ENCODE measurements around the gene SLC25A19.

Gene SLC25A19

DNA sequence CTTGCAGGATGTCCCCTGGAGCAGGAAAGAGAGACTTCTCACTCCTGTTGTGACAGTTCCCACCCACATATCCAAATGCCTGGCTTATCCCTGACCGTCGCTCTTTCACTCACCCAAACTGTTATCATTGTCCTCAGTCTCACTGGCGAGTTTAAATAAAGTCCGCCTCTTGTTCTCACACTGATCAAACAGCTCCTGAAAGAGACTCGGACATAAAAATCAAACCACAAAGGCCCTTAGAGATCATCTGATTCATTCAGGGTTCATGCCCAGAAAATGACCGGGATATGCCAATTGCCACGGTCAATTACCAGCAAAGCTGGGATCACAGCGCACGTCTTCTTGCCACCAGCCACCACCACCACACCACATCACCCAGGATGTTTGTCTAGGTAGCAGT, 47.7 kb downstream of the SLC25A19 start:
- no peak for DNase-seq (ENCODE audit: low spot score)

DNA sequence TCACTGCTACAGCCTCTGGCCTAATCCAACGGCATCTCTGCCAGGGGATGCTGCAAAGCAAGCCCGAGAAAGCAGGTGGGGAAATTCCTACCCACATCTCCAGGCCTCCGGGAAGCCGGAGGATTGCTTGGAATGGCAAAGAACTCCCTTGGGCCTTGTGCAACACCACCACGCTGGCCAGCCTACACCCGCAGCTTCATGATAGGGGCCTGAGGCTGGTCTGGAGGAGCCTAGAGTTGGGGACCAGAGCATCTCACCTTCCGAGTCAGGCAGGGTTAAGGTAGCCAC, 48.1 kb downstream of the SLC25A19 start:
- no peak for DNase-seq (ENCODE audit: low spot score)

- peak; percentile 90 for DNase-seq (ENCODE audit: low spot score)
Observed at GRCh38 chr17:75240394-75241142, 48.7 kb downstream of the SLC25A19 start.

DNA sequence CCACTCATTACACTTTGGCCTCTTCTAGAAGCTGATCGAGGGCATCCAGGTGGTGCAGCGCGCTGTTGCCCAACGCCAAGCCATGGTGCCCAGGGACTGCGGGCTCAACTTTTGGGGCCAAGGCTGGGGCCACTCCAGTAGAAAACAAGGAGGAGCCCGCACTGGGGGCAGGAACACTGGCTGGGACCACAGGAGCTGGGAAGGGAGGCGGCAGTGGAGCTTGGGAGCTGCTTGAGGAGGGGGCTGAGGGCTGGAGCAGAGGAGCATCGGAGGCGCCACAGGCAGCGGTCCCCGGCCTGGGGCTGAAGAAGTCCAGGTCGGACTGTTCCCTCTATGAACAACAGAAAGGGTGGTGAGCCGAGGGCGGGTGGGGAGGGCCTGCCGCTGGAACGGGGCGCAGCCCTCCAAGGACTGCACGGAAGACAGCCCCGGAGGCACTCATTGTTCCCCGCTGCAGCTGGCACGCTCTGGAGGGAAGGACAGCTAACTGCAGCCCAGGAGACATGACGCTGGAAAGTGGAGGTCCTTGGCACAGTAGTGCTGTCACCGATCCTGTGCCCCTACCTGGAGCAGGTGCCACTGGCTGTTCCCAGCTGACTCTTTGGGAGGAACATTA, 49.3 kb downstream of the SLC25A19 start:
- no peak for DNase-seq (ENCODE audit: low spot score)

GRCh38 chr17:75239214-75239613, 50.0 kb downstream of the SLC25A19 start:
- no peak for DNase-seq (ENCODE audit: low spot score)

- DNase-seq (ENCODE audit: low spot score): peak; percentile 92
Observed at GRCh38 chr17:75238684-75239191, 50.5 kb downstream of the SLC25A19 start.

- no peak for DNase-seq (ENCODE audit: low spot score)
Observed at GRCh38 chr17:75238020-75238580, 51.1 kb downstream of the SLC25A19 start.

- no peak for DNase-seq (ENCODE audit: low spot score)
Observed at GRCh38 chr17:75237100-75238014, 51.9 kb downstream of the SLC25A19 start.

DNA sequence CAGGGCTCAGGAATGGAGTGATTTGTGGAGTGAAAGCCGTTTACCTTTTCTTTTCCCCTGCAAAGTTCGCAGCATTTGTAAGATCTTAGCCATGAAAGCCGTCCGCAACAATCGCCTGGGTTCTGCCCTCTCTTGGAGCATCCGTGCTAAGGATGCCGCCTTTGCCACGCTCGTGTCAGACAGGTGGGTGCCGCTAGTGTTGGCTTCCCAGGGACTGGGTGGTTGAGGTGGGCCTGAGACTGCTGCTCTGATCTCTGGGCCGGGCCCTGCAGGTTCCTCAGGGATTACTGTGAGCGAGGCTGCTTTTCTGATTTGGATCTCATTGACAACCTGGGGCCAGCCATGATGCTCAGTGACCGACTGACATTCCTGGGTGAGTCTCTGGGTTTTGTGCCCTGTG, 56.4 kb downstream of the SLC25A19 start:
- DNase-seq (ENCODE audit: low spot score): no peak

DNA sequence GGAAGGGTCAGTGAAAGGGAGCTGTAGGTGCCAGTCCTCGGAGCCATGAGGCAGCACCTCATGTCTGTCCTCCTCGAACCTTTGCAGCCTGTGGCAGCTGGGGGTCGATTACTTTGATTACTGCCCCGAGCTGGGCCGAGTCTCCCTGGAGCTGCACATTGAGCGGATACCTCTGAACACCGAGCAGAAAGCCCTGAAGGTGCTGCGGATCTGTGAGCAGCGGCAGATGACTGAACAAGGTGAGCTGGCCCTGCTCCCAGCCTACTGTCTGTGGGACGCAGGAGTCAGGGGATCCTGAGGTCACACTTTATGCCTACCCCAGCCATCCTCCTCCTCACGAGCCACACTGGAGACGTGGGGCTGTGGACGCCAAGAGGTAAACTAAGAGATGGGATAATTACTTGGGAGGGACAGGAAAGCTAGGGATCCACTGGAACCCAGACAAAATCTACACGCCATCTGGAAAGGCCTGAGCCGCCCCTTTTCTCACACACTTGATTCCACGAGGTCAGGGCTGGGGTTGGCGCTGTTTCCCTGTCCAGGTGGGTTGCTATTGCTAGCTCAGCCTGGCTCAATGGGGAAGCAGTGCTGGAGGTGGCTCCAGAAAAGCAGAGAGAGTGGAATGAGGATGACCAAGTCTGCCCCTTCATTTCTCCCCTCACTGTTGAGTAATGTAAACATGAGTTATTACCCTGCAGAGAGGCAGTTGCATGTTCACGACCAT, 57.3 kb downstream of the SLC25A19 start:
- DNase-seq (ENCODE audit: low spot score): no peak

GRCh38 chr17:75231071-75231470, 58.2 kb downstream of the SLC25A19 start:
- no peak for DNase-seq (ENCODE audit: low spot score)

GRCh38 chr17:75228847-75229246, 60.4 kb downstream of the SLC25A19 start:
- no peak for DNase-seq (ENCODE audit: low spot score)

DNA sequence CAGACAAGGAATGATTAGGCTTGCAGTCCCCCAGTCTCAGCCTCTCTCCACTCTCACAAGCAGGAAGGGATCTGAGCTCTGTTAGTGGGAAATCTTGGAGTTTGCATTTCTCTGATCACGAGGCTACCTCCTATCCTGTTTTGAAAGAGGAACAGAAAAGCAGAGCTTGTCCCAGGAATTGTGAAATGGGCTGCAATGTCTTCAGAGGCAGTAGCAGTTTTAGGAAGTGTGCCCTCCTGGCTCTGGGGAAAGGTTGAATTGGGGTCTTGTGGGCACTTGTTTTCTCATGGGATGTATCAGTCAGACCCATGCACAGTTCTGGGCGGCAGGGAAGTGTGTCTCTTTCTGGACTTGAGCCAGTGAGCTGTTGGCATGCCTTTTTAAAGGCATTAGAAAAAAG, 60.9 kb downstream of the SLC25A19 start:
- DNase-seq (ENCODE audit: low spot score): no peak

- DNase-seq (ENCODE audit: low spot score): no peak
Observed at GRCh38 chr17:75227729-75228128, 61.5 kb downstream of the SLC25A19 start.

DNA sequence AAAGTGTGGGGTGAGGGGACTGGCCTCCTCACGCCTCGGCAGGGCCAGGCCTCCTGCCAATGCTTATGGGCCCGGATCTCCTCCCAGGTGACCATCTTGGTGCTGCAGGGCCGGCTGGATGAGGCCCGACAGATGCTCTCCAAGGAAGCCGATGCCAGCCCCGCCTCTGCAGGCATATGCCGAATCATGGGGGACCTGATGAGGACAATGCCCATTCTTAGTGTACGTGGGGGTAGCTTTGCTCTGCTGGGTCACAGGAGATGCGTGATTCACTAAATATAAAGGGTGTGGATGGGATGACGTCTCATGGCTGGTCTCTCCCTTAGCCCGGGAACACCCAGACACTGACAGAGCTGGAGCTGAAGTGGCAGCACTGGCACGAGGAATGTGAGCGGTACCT, 64.2 kb downstream of the SLC25A19 start:
- no peak for DNase-seq (ENCODE audit: low spot score)

Measured in D341Med (cell line).